ENCODE measurements around the gene MIA2. TPM values are rescaled to one million over a fixed set of nuclear protein-coding genes. Genes with fewer than 3 reads are reported as not detected.
A peak's percentile ranks its signal among the peaks of the same experiment; 100 is the strongest.

The MIA2 gene
- total and polyA plus RNA-seq, 9 of the 15 experiments (the other 6 are each of a cell fraction or from before 2014, with no cell fraction given), result 6.0 to 21.8 (median 12.8) TPM

GRCh38 chr14:39343614-39344013, 109.9 kb downstream of the MIA2 start (continued):
- TF ChIP-seq, protein P1, sequence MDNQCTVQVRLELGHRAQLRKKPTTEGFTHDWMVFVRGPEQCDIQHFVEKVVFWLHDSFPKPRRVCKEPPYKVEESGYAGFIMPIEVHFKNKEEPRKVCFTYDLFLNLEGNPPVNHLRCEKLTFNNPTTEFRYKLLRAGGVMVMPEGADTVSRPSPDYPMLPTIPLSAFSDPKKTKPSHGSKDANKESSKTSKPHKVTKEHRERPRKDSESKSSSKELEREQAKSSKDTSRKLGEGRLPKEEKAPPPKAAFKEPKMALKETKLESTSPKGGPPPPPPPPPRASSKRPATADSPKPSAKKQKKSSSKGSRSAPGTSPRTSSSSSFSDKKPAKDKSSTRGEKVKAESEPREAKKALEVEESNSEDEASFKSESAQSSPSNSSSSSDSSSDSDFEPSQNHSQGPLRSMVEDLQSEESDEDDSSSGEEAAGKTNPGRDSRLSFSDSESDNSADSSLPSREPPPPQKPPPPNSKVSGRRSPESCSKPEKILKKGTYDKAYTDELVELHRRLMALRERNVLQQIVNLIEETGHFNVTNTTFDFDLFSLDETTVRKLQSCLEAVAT (IDR thresholded peaks at IDR 0.05), result no peak
- TF ChIP-seq SNRNP70 (optimal IDR thresholded peaks at IDR 0.05; ENCODE audit: low read depth, low read length) (no peak), POLR2AphosphoS5 (IDR thresholded peaks at IDR 0.05; ENCODE audit: control insufficient read depth, insufficient read depth, low read depth, low read length) (no peak), CEBPG (CRISPR knock-in tag; IDR thresholded peaks at IDR 0.05) (no peak), CEBPG (tag; conservative IDR thresholded peaks at IDR 0.05 in 1 of 2, IDR thresholded peaks at IDR 0.05 in 1 of 2) (no peak), CBX3 (IDR thresholded peaks at IDR 0.05; ENCODE audit: borderline replicate concordance in 1 of 2, low read length in 2 of 2) (no peak), ZBTB1 (CRISPR knock-in tag; IDR thresholded peaks at IDR 0.05; ENCODE audit: borderline replicate concordance, low read depth) (no peak), CREB3 (tag; conservative IDR thresholded peaks at IDR 0.05; ENCODE audit: low read depth) (no peak)

DNA sequence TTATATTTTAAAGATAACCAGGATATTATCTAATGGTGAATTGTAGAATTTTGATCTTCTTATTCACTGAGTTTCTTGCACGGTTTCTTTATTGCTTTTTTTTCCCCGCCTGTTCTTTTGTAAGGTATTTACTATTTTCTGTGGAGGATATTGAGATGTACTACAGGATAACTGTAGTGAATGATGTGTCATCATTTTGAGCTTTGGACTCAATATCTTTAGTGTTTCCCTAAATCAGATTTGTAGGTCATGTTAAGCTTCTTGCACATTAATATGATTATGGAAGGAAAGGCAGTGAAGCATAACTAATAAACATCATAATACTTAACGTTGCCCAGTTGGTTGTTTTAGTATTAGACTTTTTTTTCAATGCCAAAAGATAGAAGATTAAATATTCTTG, 117.2 kb downstream of the MIA2 start:
- Histone ChIP-seq H3K9me1 (ENCODE audit: control insufficient read depth, insufficient read depth, low read length) (no peaks in the 10 kb centered on the region), H3K27me3 (ENCODE audit: control insufficient read depth in 2 of 2, insufficient read depth in 2 of 2, low read length in 2 of 2) (no peaks in the 10 kb centered on the region), H2AFZ (ENCODE audit: low read depth, low read length) (no peak overlapping the region), H3K9ac (ENCODE audit: insufficient read depth in 1 of 2, low read depth in 2 of 2, low read length in 2 of 2) (no peak overlapping the region), H4K20me1 (replicated peaks; ENCODE audit: control insufficient read depth, insufficient read depth, low read length) (no peaks in the 10 kb centered on the region), H3K27ac (ENCODE audit: extremely low read depth, low read depth, low read length) (no peak overlapping the region), H3K4me1 (replicated peaks in 1 of 2; ENCODE audit: control insufficient read depth in 2 of 2, insufficient read depth in 2 of 2, low read length in 2 of 2) (no peaks in the 10 kb centered on the region), H3K79me2 (ENCODE audit: control insufficient read depth, insufficient read depth, low read length) (no peaks in the 10 kb centered on the region), H3K4me2 (ENCODE audit: insufficient read depth, low read length) (no peak overlapping the region), H3K36me3 (ENCODE audit: control insufficient read depth, insufficient read depth, low read length) (peaks cover 2% of the 10 kb centered on the region; the same call in 1 of the 3 replicates), H3K4me3 (no peak overlapping the region), H3K9me3 (replicated peaks; ENCODE audit: control insufficient read depth, insufficient read depth, low read depth, low read length) (no peaks in the 10 kb centered on the region; the same call in 1 of the 2 replicates)
- no TSS peak for BruUV-seq (replicated peaks)
- no peak for DNase-seq (ENCODE audit: extremely low read depth in 1 of 4, low spot score in 3 of 4)
- no peak for FAIRE-seq
- ChIA-PET POLR2A (no interaction called here), CTCF (ENCODE audit: low intra/inter-chr PET ratio) (no interaction called here)
- intact Hi-C loops (cut with micrococcal nuclease) (no loop called here), in situ Hi-C loops (cut with MboI) (no loop called here)
- no peak for ATAC-seq
- 53% methylated on average over 3 of the region's 3 CpGs for WGBS (ENCODE audit: insufficient coverage, low coverage, missing lambda C conversion rate)
- peak; percentile 32; the same call in 1 of the 2 replicates for TF ChIP-seq ZNF316 (IDR thresholded peaks at IDR 0.05)
